ENCODE data around the gene MFAP2.

DNA sequence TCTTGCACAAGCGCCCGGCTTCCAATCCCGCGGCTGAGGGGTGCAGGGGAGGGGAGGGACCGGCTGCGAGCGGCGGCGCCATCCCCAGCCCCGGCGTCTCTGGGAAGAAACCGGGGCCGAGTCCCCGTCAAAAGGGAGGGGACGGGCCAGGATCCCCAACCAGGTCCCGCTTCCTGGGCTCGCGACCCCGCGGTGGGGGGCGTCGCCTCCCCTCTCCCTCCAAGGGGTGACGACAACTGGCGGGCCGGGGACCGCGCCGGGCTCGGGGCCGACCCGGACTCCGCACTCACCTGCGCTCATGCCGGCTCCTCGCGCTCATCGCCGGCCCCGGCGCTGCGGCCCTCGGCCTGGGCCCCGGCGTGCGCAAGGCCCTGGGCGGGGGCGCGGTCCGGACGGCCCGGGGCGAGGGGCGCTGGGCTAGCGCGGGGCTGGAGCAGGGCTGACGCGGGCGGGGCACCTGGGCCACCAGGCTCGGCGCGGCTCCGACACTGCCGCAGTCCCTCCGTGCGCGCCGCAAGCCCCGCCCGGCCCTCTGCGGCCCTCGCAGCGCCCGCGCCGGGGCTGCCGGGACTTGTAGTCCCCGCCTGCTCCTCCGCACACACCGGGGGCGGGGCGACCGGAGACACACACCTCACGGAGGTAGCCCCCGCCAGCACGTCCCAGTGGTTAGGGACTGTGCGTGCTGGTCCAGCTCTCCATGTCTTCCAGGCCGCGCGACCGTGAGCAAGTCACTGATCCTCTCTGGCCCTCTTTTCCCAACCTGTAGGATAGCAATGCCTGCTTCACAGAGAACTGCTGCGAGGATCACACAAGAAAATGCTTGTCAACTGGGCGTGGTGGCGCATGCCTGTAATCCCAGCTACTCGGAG lies 31.3 kb upstream of the MFAP2 start, which contains the start of gene ATP13A2:
- TF ChIP-seq, protein P1, sequence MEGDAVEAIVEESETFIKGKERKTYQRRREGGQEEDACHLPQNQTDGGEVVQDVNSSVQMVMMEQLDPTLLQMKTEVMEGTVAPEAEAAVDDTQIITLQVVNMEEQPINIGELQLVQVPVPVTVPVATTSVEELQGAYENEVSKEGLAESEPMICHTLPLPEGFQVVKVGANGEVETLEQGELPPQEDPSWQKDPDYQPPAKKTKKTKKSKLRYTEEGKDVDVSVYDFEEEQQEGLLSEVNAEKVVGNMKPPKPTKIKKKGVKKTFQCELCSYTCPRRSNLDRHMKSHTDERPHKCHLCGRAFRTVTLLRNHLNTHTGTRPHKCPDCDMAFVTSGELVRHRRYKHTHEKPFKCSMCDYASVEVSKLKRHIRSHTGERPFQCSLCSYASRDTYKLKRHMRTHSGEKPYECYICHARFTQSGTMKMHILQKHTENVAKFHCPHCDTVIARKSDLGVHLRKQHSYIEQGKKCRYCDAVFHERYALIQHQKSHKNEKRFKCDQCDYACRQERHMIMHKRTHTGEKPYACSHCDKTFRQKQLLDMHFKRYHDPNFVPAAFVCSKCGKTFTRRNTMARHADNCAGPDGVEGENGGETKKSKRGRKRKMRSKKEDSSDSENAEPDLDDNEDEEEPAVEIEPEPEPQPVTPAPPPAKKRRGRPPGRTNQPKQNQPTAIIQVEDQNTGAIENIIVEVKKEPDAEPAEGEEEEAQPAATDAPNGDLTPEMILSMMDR (IDR thresholded peaks at IDR 0.05) = no peak
- TF ChIP-seq POLR2A (IDR thresholded peaks at IDR 0.05) = no peak
